ENCODE data around the gene ITPRIPL2. TPM values are rescaled to one million over a fixed set of nuclear protein-coding genes. Genes with fewer than 3 reads are reported as not detected.

The ITPRIPL2 gene
- total RNA-seq, 1 experiment from 2014 or later, result 67.9 TPM

DNA sequence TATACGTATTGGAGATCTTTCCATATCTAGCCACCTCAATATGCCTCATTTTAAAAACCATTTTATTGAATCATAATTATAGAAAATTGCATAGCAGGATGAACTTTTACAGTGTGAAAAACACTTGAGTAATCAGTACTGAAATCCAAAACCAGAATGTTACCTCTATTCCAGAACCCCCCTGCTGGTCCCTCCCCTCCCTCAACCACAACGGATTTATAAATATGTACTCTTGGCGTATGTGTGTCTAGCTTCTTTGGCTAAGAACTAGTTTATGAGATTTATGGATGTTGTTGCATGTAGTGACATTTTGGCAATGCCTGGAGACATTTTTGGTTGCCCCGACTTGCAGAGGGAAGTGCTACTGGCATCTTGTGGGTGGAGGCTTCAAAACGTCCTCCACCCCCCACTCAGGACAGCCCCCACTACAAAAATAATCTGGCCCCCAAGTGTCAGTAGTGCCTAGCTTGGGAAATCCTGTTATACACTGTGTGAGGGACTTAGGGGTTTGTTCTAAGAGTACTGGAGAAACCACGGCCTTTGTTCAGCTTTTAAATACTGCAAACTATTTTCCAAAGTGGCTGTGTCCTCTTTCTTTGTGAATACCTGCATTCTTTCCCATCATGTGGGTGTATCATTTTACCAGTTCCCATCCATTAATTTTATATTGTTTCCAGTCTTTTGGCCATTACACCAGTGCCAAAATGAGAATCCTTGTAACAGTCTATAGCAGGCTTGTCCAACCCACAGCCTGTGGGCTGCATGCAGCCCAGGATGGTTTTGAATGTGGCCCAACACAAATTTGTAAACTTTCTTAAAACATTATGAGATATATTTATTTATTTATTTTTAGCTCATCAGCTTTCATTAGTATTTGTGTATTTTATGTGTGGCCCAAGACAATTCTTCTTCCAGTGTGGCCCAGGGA is 23.7 kb downstream of the ITPRIPL2 start:
- Histone ChIP-seq H3K36me3 (ENCODE audit: control insufficient read depth in 1 of 2, insufficient read depth in 2 of 2, low read length in 2 of 2) (no peaks in the 10 kb centered on the region), H3K9me2 (ENCODE audit: insufficient read depth) (no peaks in the 10 kb centered on the region), H3K9ac (ENCODE audit: low read length) (no peak overlapping the region), H3K4me3 (replicated peaks in 1 of 2; ENCODE audit: low read depth in 1 of 2, low read length in 2 of 2) (no peak overlapping the region), H2AFZ (ENCODE audit: low read depth, low read length, poor library complexity, severe bottlenecking) (no peak overlapping the region), H3K79me2 (ENCODE audit: insufficient read depth, low read length) (no peaks in the 10 kb centered on the region), H3K4me2 (ENCODE audit: low read length) (peak overlapping the region; percentile 81; the same call in 1 of the 2 replicates), H3K9me3 (ENCODE audit: control insufficient read depth in 1 of 2, insufficient read depth in 1 of 2, low read depth in 1 of 2, low read length in 2 of 2) (no peaks in the 10 kb centered on the region), H3K27me3 (ENCODE audit: insufficient read depth, low read length) (no peaks in the 10 kb centered on the region), H4K20me1 (ENCODE audit: insufficient read depth) (no peaks in the 10 kb centered on the region), H3K4me1 (ENCODE audit: control insufficient read depth in 1 of 2, insufficient read depth in 2 of 2, low read length in 2 of 2) (peaks cover 43 to 53% of the 10 kb centered on the region in 2 experiments), H3K27ac (ENCODE audit: low read depth, low read length) (no peak overlapping the region)
- BruUV-seq (replicated peaks), result no TSS peak
- ChIA-PET CTCF (no interaction called here), RAD21 (ENCODE audit: low non-redundant PET in 1 of 2, low total read pairs in 2 of 2, uncharacterized antibody in 2 of 2, unreplicated experiment in 2 of 2) (interaction anchor here in 1 of 2 experiments (0.6 kb wide), 1 partner anchor 230 kb away, joined by 3 read pairs; no protein-coding TSS in a partner anchor), POLR2A (no interaction called here)
- TF ChIP-seq, protein P1, sequence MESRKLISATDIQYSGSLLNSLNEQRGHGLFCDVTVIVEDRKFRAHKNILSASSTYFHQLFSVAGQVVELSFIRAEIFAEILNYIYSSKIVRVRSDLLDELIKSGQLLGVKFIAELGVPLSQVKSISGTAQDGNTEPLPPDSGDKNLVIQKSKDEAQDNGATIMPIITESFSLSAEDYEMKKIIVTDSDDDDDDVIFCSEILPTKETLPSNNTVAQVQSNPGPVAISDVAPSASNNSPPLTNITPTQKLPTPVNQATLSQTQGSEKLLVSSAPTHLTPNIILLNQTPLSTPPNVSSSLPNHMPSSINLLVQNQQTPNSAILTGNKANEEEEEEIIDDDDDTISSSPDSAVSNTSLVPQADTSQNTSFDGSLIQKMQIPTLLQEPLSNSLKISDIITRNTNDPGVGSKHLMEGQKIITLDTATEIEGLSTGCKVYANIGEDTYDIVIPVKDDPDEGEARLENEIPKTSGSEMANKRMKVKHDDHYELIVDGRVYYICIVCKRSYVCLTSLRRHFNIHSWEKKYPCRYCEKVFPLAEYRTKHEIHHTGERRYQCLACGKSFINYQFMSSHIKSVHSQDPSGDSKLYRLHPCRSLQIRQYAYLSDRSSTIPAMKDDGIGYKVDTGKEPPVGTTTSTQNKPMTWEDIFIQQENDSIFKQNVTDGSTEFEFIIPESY (IDR thresholded peaks at IDR 0.05; ENCODE audit: extremely low read depth, insufficient replicate concordance, low read length), result no peak
- TF ChIP-seq SP1 (IDR thresholded peaks at IDR 0.05; ENCODE audit: low read depth), result 0 out of 2 replicates have a peak, but pooled peaks have one; percentile 3
- DNase-seq (ENCODE audit: low read depth, low spot score) (no peak), ATAC-seq (no peak)
- intact Hi-C loops (cut with micrococcal nuclease), result no loop called here

DNA sequence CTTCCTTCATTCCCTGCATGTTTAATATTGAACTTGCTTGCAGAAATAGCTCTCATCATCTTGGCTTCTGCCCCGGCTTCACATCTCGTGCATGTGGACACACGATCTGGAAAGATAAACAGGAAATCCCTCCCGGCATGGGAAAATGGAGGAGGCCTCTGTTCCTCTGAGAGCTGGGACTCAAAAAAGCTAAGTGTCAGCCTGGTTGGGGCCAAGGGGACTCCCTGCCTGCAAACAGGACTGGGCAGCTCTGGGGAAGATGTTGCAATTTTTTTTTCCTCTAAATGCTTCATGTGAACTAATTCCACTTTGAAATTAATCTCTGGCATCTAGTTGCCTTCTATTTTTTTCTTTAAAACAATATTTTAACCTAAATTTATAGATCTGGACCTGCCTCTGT is 24.8 kb downstream of the ITPRIPL2 start:
- ATAC-seq, result no peak

More for the DNA sequence above, 24.8 kb downstream of the ITPRIPL2 start:
- no peak for DNase-seq (ENCODE audit: low read depth, low spot score)
- ChIA-PET RAD21 (ENCODE audit: low non-redundant PET in 1 of 2, low total read pairs in 2 of 2, uncharacterized antibody in 2 of 2, unreplicated experiment in 2 of 2) (interaction anchor here in 1 of 2 experiments (1.7 kb wide), 1 partner anchor 53 kb away, joined by 3 read pairs; no protein-coding TSS in a partner anchor), POLR2A (interaction anchor here (0.9 kb wide), 1 partner anchor 55 kb away, joined by 3 read pairs; no protein-coding TSS in a partner anchor), CTCF (interaction anchor here (1.0 to 2.4 kb wide), 3 partner anchors 11 to 41 kb away, joined by 3 to 6 read pairs (median 3); no protein-coding TSS in a partner anchor)
- no peak overlapping the region for H3K9ac ChIP-seq (ENCODE audit: low read length)
- intact Hi-C loops (cut with micrococcal nuclease), result no loop called here
- H3K4me3 ChIP-seq (replicated peaks in 1 of 2; ENCODE audit: low read depth in 1 of 2, low read length in 2 of 2), result no peak overlapping the region
- no peaks in the 10 kb centered on the region for H3K9me3 ChIP-seq (ENCODE audit: control insufficient read depth in 1 of 2, insufficient read depth in 1 of 2, low read depth in 1 of 2, low read length in 2 of 2)
- no peak overlapping the region for H3K27ac ChIP-seq (ENCODE audit: low read depth, low read length)
- H4K20me1 ChIP-seq (ENCODE audit: insufficient read depth), result no peaks in the 10 kb centered on the region
- H3K4me2 ChIP-seq (ENCODE audit: low read length), result peak overlapping the region; percentile 33
- no peaks in the 10 kb centered on the region for H3K36me3 ChIP-seq (ENCODE audit: control insufficient read depth in 1 of 2, insufficient read depth in 2 of 2, low read length in 2 of 2)
- no peak for TF ChIP-seq ELF1 (IDR thresholded peaks at IDR 0.05; ENCODE audit: borderline replicate concordance, low read depth)
- TF ChIP-seq CEBPB (IDR thresholded peaks at IDR 0.05; ENCODE audit: low read depth), result peak; percentile 39; the same call in 1 of the 2 replicates
- TF ChIP-seq ZNF274 (IDR thresholded peaks at IDR 0.05; ENCODE audit: low read depth, low read length), result no peak
- H3K4me1 ChIP-seq (ENCODE audit: control insufficient read depth in 1 of 2, insufficient read depth in 2 of 2, low read length in 2 of 2), result peaks cover 38 to 46% of the 10 kb centered on the region in 2 experiments
- no peaks in the 10 kb centered on the region for H3K9me2 ChIP-seq (ENCODE audit: insufficient read depth)
- no TSS peak for BruUV-seq (replicated peaks)
- peak overlapping the region; percentile 73 for H2AFZ ChIP-seq (ENCODE audit: low read depth, low read length, poor library complexity, severe bottlenecking)
- H3K79me2 ChIP-seq (ENCODE audit: insufficient read depth, low read length), result no peaks in the 10 kb centered on the region
- H3K27me3 ChIP-seq (ENCODE audit: insufficient read depth, low read length), result no peaks in the 10 kb centered on the region

Data from HCT116 (cell line).